ENCODE measurements around the gene HABP2.

DNA sequence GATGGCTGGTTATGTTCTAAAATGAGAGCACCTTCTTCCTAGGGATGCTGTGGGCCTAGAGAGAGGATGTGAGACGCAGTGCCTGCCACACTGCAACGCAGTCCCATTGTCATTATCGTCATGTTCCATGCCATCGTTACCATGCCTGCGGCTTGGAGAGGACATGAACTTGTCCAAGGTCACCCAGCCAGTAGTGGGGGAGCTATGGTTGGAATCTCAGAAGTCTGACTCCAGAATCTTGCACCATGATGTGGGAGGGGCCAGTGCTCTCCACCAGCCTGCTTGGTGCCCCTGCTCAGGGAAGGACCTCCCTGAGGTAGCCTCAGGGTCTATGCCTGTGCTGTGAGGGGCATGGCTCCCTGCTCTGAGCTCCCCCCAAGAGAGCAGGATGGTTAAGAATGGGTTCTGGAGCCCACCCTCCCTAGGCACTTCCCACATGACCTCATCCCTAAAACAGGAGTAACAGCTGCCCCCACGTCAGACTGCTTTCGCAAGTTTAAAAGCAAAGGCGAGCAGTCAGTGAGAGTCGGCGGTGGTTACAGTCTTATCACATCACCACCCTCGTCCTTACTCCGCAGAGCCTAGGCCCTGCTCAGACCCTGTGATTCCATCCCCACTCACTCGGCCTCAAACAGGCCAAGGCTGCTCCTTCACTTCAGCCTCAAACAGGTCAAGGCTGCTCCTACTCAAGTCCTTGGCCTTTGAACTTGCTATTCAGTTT lies 50.4 kb downstream of the HABP2 start:
- no peak for TF ChIP-seq EZH2phosphoT487 (IDR thresholded peaks at IDR 0.05; ENCODE audit: borderline replicate concordance, low read depth)
- TF ChIP-seq RAD21 (IDR thresholded peaks at IDR 0.05; ENCODE audit: low read length): no peak
- TF ChIP-seq, protein P1, sequence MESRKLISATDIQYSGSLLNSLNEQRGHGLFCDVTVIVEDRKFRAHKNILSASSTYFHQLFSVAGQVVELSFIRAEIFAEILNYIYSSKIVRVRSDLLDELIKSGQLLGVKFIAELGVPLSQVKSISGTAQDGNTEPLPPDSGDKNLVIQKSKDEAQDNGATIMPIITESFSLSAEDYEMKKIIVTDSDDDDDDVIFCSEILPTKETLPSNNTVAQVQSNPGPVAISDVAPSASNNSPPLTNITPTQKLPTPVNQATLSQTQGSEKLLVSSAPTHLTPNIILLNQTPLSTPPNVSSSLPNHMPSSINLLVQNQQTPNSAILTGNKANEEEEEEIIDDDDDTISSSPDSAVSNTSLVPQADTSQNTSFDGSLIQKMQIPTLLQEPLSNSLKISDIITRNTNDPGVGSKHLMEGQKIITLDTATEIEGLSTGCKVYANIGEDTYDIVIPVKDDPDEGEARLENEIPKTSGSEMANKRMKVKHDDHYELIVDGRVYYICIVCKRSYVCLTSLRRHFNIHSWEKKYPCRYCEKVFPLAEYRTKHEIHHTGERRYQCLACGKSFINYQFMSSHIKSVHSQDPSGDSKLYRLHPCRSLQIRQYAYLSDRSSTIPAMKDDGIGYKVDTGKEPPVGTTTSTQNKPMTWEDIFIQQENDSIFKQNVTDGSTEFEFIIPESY (IDR thresholded peaks at IDR 0.05; ENCODE audit: borderline replicate concordance, low read depth): no peak
- TF ChIP-seq RCOR1 (IDR thresholded peaks at IDR 0.05; ENCODE audit: low read length): no peak
- TF ChIP-seq, protein P2, sequence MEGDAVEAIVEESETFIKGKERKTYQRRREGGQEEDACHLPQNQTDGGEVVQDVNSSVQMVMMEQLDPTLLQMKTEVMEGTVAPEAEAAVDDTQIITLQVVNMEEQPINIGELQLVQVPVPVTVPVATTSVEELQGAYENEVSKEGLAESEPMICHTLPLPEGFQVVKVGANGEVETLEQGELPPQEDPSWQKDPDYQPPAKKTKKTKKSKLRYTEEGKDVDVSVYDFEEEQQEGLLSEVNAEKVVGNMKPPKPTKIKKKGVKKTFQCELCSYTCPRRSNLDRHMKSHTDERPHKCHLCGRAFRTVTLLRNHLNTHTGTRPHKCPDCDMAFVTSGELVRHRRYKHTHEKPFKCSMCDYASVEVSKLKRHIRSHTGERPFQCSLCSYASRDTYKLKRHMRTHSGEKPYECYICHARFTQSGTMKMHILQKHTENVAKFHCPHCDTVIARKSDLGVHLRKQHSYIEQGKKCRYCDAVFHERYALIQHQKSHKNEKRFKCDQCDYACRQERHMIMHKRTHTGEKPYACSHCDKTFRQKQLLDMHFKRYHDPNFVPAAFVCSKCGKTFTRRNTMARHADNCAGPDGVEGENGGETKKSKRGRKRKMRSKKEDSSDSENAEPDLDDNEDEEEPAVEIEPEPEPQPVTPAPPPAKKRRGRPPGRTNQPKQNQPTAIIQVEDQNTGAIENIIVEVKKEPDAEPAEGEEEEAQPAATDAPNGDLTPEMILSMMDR (IDR thresholded peaks at IDR 0.05): no peak
- TF ChIP-seq, protein P3, sequence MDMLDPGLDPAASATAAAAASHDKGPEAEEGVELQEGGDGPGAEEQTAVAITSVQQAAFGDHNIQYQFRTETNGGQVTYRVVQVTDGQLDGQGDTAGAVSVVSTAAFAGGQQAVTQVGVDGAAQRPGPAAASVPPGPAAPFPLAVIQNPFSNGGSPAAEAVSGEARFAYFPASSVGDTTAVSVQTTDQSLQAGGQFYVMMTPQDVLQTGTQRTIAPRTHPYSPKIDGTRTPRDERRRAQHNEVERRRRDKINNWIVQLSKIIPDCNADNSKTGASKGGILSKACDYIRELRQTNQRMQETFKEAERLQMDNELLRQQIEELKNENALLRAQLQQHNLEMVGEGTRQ (IDR thresholded peaks at IDR 0.05; ENCODE audit: borderline replicate concordance, low read depth, low read length): no peak
- TF ChIP-seq POLR2AphosphoS5 (IDR thresholded peaks at IDR 0.05; ENCODE audit: low read depth, low read length): no peak
- no peak for TF ChIP-seq TAF1 (IDR thresholded peaks at IDR 0.05; ENCODE audit: borderline replicate concordance, low read depth, low read length)
- no peak for TF ChIP-seq NRF1 (IDR thresholded peaks at IDR 0.05; ENCODE audit: low read depth, low read length)
- TF ChIP-seq, protein P4, sequence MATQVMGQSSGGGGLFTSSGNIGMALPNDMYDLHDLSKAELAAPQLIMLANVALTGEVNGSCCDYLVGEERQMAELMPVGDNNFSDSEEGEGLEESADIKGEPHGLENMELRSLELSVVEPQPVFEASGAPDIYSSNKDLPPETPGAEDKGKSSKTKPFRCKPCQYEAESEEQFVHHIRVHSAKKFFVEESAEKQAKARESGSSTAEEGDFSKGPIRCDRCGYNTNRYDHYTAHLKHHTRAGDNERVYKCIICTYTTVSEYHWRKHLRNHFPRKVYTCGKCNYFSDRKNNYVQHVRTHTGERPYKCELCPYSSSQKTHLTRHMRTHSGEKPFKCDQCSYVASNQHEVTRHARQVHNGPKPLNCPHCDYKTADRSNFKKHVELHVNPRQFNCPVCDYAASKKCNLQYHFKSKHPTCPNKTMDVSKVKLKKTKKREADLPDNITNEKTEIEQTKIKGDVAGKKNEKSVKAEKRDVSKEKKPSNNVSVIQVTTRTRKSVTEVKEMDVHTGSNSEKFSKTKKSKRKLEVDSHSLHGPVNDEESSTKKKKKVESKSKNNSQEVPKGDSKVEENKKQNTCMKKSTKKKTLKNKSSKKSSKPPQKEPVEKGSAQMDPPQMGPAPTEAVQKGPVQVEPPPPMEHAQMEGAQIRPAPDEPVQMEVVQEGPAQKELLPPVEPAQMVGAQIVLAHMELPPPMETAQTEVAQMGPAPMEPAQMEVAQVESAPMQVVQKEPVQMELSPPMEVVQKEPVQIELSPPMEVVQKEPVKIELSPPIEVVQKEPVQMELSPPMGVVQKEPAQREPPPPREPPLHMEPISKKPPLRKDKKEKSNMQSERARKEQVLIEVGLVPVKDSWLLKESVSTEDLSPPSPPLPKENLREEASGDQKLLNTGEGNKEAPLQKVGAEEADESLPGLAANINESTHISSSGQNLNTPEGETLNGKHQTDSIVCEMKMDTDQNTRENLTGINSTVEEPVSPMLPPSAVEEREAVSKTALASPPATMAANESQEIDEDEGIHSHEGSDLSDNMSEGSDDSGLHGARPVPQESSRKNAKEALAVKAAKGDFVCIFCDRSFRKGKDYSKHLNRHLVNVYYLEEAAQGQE (IDR thresholded peaks at IDR 0.05; ENCODE audit: low read depth, low read length): no peak
- no peak for TF ChIP-seq SMC3 (IDR thresholded peaks at IDR 0.05; ENCODE audit: low read depth, low read length)
- no peak for TF ChIP-seq SIN3A (IDR thresholded peaks at IDR 0.05; ENCODE audit: borderline replicate concordance, low read depth, low read length)
- TF ChIP-seq, protein P5, sequence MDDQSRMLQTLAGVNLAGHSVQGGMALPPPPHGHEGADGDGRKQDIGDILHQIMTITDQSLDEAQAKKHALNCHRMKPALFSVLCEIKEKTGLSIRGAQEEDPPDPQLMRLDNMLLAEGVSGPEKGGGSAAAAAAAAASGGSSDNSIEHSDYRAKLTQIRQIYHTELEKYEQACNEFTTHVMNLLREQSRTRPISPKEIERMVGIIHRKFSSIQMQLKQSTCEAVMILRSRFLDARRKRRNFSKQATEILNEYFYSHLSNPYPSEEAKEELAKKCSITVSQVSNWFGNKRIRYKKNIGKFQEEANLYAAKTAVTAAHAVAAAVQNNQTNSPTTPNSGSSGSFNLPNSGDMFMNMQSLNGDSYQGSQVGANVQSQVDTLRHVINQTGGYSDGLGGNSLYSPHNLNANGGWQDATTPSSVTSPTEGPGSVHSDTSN (IDR thresholded peaks at IDR 0.05): no peak
- TF ChIP-seq, protein P6, sequence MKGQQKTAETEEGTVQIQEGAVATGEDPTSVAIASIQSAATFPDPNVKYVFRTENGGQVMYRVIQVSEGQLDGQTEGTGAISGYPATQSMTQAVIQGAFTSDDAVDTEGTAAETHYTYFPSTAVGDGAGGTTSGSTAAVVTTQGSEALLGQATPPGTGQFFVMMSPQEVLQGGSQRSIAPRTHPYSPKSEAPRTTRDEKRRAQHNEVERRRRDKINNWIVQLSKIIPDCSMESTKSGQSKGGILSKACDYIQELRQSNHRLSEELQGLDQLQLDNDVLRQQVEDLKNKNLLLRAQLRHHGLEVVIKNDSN (IDR thresholded peaks at IDR 0.05; ENCODE audit: borderline replicate concordance, low read depth): no peak

Measured in SK-N-SH (cell line).